GM12878 (cell line): ENCODE results near the gene SLC36A1. TPM values are rescaled to one million over a fixed set of nuclear protein-coding genes. Genes with fewer than 3 reads are reported as not detected.

Experiments used
- ATAC-seq: fragments of 200-7000 bp; cut with Tn5 transposase; 3 replicates; pipeline ENCODE4 v1.9.1; 2020; ENCODE audit warnings: mild to moderate bottlenecking, moderate library complexity
- BruUV-seq: library from RNA; stranded (reverse); fragments of 400-500 nt; replicated peaks from 2 replicates; lab custom pipeline; 2021; lab: Mats Ljungman, UMichigan
- CTCF ChIA-PET: fragments of 300-600 bp; sonication (Branson Sonifier 250); formaldehyde crosslinking; extraction: SDS; loops from one replicate; lab custom pipeline; 2021; ENCODE audit warnings: inconsistent platforms; lab: Yijun Ruan, JAX
- POLR2A ChIA-PET: fragments of 350-600 bp; formaldehyde crosslinking; extraction: SDS; loops from one replicate; lab custom pipeline; 2021; ENCODE audit warnings: inconsistent platforms; lab: Charles Lee
- RAD21 ChIA-PET: fragments of 300-600 bp; sonication (Branson Sonifier 250); formaldehyde crosslinking; loops from one replicate; lab custom pipeline; 2023; ENCODE audit warnings: antibody characterized with exemption; ENCODE audit not compliant: unreplicated experiment; lab: Charles Lee
- SMC1A ChIA-PET: fragments of 300-600 bp; sonication (Branson Sonifier 250); formaldehyde crosslinking; loops from one replicate; lab custom pipeline; 2023; ENCODE audit not compliant: unreplicated experiment, uncharacterized antibody; lab: Charles Lee
- DNase-seq: peaks from one replicate; pipeline ENCODE4 v3.0.0-alpha.2; 2011; ENCODE audit warnings: low read depth, low spot score
- FAIRE-seq: peaks from 3 replicates; lab custom pipeline; 2011; peaks lifted over from hg19 to GRCh38; lab: Jason Lieb, UNC
- H2AFZ ChIP-seq: 2 replicates; pipeline ENCODE4 v1.6.0; 2011; ENCODE audit warnings: low read depth, low read length, control low read depth; ENCODE audit not compliant: control insufficient read depth
- H3K27ac ChIP-seq: 2 replicates; pipeline ENCODE4 v1.5.1; 2011; ENCODE audit warnings: control low read depth; ENCODE audit not compliant: control insufficient read depth, insufficient read depth
- H3K27me3 ChIP-seq, 2 experiments: replicated peaks in 1 of 2; 2 replicates each; pipeline versions ENCODE4 v1.6.0 to v1.6.1; 2011; ENCODE audit warnings: low read length in 1 of 2; ENCODE audit not compliant: control insufficient read depth in 2 of 2, insufficient read depth in 2 of 2
- H3K36me3 ChIP-seq, 2 experiments: 2 replicates each; pipeline ENCODE4 v1.5.1; 2011; ENCODE audit warnings: low read length in 1 of 2; ENCODE audit not compliant: control insufficient read depth in 2 of 2, insufficient read depth in 2 of 2
- H3K4me1 ChIP-seq: 2 replicates; pipeline ENCODE4 v1.6.1; 2011; ENCODE audit warnings: mild to moderate bottlenecking, low read length, moderate library complexity, mixed read lengths; ENCODE audit not compliant: control insufficient read depth, insufficient read depth
- H3K4me2 ChIP-seq: 2 replicates; pipeline ENCODE4 v1.6.0; 2011; ENCODE audit warnings: control low read depth; ENCODE audit not compliant: control insufficient read depth, insufficient read depth
- H3K4me3 ChIP-seq: fragments of 200-600 bp; sonication (generic); 2 replicates; pipeline ENCODE4 v1.5.1; 2016
- H3K79me2 ChIP-seq: 2 replicates; pipeline ENCODE4 v1.6.0; 2011; ENCODE audit warnings: low read length; ENCODE audit not compliant: control insufficient read depth, insufficient read depth
- H3K9ac ChIP-seq: 2 replicates; pipeline ENCODE4 v1.8.0; 2011; ENCODE audit warnings: low read length, control low read depth, mixed read lengths; ENCODE audit not compliant: control insufficient read depth, insufficient read depth
- H3K9me3 ChIP-seq: replicated peaks from 3 replicates; pipeline ENCODE4 v1.5.1; 2011; ENCODE audit warnings: mild to moderate bottlenecking, low read length; ENCODE audit not compliant: control insufficient read depth, insufficient read depth
- H4K20me1 ChIP-seq: 2 replicates; pipeline ENCODE4 v1.6.0; 2011; ENCODE audit not compliant: control insufficient read depth, insufficient read depth
- IKZF1 ChIP-seq: fragments of 450-650 bp; conservative IDR thresholded peaks from 2 replicates; pipeline ENCODE4 v1.6.1; 2017; ENCODE audit warnings: antibody characterized with exemption, mild to moderate bottlenecking
- IKZF2 ChIP-seq, 2 experiments: fragments of 450-650 bp; IDR thresholded peaks; 2 replicates each; pipeline ENCODE4 v1.6.1; 2017; ENCODE audit warnings: mild to moderate bottlenecking in 2 of 2, moderate library complexity in 2 of 2
- MTA3 ChIP-seq: IDR thresholded peaks from 2 replicates; pipeline ENCODE4 v1.6.1; 2012; ENCODE audit warnings: low read length, inconsistent platforms, borderline replicate concordance
- POLR2A ChIP-seq: IDR thresholded peaks from 2 replicates; pipeline ENCODE4 v1.6.1; 2011; ENCODE audit warnings: low read depth, mild to moderate bottlenecking, low read length
- RCOR1 ChIP-seq: conservative IDR thresholded peaks from 2 replicates; pipeline ENCODE4 v1.6.1; 2012; ENCODE audit warnings: low read depth, low read length, improper control_type of control experiment
- SKIL ChIP-seq: fragments of 450-650 bp; IDR thresholded peaks from 2 replicates; pipeline ENCODE4 v1.6.1; 2017; ENCODE audit warnings: mild to moderate bottlenecking, low read depth, inconsistent platforms; ENCODE audit not compliant: poor library complexity, severe bottlenecking
- SMAD5 ChIP-seq: IDR thresholded peaks from 2 replicates; pipeline ENCODE4 v1.6.1; 2016; ENCODE audit warnings: antibody characterized with exemption, low read depth
- YBX1 ChIP-seq: fragments of 450-650 bp; IDR thresholded peaks from 2 replicates; pipeline ENCODE4 v1.6.1; 2016; ENCODE audit warnings: antibody characterized with exemption
- ZNF274 ChIP-seq: IDR thresholded peaks from one replicate; pipeline ENCODE4 v1.8.0; 2011; ENCODE audit not compliant: insufficient read length, insufficient read depth
- WGBS: methylation state at CpG from one replicate; pipeline ENCODE4 v1.1.6; 2016; ENCODE audit warnings: low lambda C conversion rate; ENCODE audit not compliant: insufficient replicate concordance, insufficient coverage; ENCODE audit errors: missing lambda C conversion rate; 5-methylcytosine and 5-hydroxymethylcytosine counted together
- in situ Hi-C: fragments of 300-500 bp; cut with MboI; formaldehyde crosslinking; loops from 9 replicates; pipeline ENCODE4 v1.14.3; 2018; ENCODE audit warnings: mixed read lengths
- intact Hi-C: fragments of 100-400 bp; cut with micrococcal nuclease; formaldehyde crosslinking; loops from one replicate; pipeline ENCODE4 v1.14.2; 2022; ENCODE audit not compliant: unreplicated experiment
- polyA plus RNA-seq, 11 experiments: library from polyadenylated mRNA; depleted of rRNA in 4 of 11; unstranded in 6 of 11; stranded (reverse) in 5 of 11; fragments of >200 nt; fragmentation: Nextera tagmentation in 4 of 11; fragmentation: Illumina TruSeq in 1 of 11; extraction: Ambion mirVana in 4 of 11; extraction: Trizol in 1 of 11; gene quantifications; 1 replicate in 1 of 11; 2 replicates in 10 of 11; pipeline versions ENCODE4 v1.2.1 to v1.2.3, GENCODE V29; 2011 to 2016; ENCODE audit warnings: inconsistent platforms in 2 of 11, missing spikeins in 2 of 11, low read depth in 1 of 11
- total RNA-seq, 4 experiments: library from RNA; depleted of rRNA in 3 of 4; stranded (reverse); fragments of >200 nt in 3 of 4; fragmentation: Illumina TruSeq in 1 of 4; extraction: Trizol in 1 of 4; gene quantifications; 2 replicates each; pipeline versions ENCODE4 v1.2.1 to v1.2.3, GENCODE V29; 2013 to 2021
- TF ChIP-seq, protein P1 (sequence below): fragments of 150-350 bp; IDR thresholded peaks from 2 replicates; pipeline ENCODE4 v1.6.1; 2014; ENCODE audit warnings: mild to moderate bottlenecking, low read depth, low read length

SLC36A1 gene
- total and polyA plus RNA-seq, 10 of the 15 experiments (the other 5 are each of a cell fraction or from before 2014, with no cell fraction given) = 0.50 to 8.2 (median 3.5) TPM

DNA sequence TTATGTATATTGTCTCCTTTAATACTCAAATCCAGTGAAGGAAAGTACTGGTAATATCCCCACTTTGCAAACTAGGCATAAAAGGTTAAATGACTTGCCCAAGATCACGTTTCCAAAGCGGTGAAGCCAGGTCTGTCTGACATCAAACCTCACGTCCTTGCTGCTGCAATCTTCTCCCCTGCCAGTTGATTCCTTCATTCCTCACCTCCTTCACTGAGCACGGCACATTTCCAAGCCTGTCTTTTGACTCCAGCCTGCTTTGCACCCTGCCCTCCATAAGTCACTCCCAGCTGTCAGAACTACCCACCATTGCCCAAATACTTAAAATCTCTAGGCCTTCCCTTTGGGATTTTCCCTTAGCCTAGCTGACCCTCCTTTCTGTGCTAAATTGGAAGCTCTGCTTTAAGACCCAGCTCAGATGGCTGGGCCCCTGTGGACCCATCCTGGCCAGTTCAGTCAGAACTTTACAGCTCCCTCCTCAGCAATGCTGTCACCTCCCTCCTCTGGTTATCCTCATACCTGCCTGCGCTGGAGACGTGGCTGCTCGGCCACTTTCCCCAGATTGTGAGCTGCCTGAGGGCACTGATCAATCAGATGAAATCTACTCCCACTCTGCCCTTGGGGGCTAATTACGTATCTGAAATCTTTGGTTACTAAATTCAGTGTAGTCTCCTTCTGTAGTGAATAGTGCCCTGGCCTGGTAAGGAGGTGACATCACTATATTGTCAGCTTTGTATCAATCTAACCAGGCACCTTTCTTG is 51.2 kb downstream of the SLC36A1 start:
- DNase-seq (no peak), FAIRE-seq (no peak), ATAC-seq (no peak)
- intact Hi-C loops (loop anchor here (5.0 kb wide), 1 partner anchor 244 kb away; no protein-coding TSS in a partner anchor), in situ Hi-C loops (no loop called here)
- H3K4me3 ChIP-seq = no peak overlapping the region
- ChIA-PET CTCF (interaction anchor here (0.7 to 3.6 kb wide), 19 partner anchors 8 to 273 kb away, joined by 3 to 31 read pairs (median 4); partner anchors contain the start of gene SLC36A1), RAD21 (interaction anchor here (1.0 to 1.9 kb wide), 8 partner anchors 25 to 153 kb away, joined by 3 to 18 read pairs (median 5); partner anchors contain the start of gene SLC36A1), POLR2A (interaction anchor here (0.5 to 1.7 kb wide), 2 partner anchors 11 to 251 kb away, joined by 4 read pairs; no protein-coding TSS in a partner anchor), SMC1A (interaction anchor here (1.1 to 5.6 kb wide), 9 partner anchors 9 to 154 kb away, joined by 3 to 53 read pairs (median 5); partner anchors contain the start of gene SLC36A1)
- no TSS peak for BruUV-seq
- H3K4me2 ChIP-seq = no peak overlapping the region
- WGBS = 93% methylated on average over 8 of the region's 8 CpGs
- no peaks in the 10 kb centered on the region for H3K27me3 ChIP-seq
- H3K36me3 ChIP-seq = no peaks in the 10 kb centered on the region
- no peak overlapping the region for H3K9ac ChIP-seq
- H3K4me1 ChIP-seq = peaks cover 5% of the 10 kb centered on the region; the same call in 1 of the 2 replicates
- H3K9me3 ChIP-seq = no peaks in the 10 kb centered on the region
- no peaks in the 10 kb centered on the region for H4K20me1 ChIP-seq
- H3K27ac ChIP-seq = no peak overlapping the region
- no peak for TF ChIP-seq IKZF2 (IDR thresholded peaks at IDR 0.05)
- no peak for TF ChIP-seq RCOR1
- TF ChIP-seq ZNF274 = no peak
- TF ChIP-seq, protein P1, sequence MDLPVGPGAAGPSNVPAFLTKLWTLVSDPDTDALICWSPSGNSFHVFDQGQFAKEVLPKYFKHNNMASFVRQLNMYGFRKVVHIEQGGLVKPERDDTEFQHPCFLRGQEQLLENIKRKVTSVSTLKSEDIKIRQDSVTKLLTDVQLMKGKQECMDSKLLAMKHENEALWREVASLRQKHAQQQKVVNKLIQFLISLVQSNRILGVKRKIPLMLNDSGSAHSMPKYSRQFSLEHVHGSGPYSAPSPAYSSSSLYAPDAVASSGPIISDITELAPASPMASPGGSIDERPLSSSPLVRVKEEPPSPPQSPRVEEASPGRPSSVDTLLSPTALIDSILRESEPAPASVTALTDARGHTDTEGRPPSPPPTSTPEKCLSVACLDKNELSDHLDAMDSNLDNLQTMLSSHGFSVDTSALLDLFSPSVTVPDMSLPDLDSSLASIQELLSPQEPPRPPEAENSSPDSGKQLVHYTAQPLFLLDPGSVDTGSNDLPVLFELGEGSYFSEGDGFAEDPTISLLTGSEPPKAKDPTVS = no peak
- TF ChIP-seq SMAD5 = no peak
- TF ChIP-seq SKIL = no peak
- no peak for TF ChIP-seq POLR2A
- TF ChIP-seq YBX1 = no peak
- no peak for TF ChIP-seq IKZF1
- TF ChIP-seq MTA3 = no peak
- H3K79me2 ChIP-seq = no peaks in the 10 kb centered on the region
- H2AFZ ChIP-seq = no peak overlapping the region
